ENCODE measurements around the gene PBX1.

DNA sequence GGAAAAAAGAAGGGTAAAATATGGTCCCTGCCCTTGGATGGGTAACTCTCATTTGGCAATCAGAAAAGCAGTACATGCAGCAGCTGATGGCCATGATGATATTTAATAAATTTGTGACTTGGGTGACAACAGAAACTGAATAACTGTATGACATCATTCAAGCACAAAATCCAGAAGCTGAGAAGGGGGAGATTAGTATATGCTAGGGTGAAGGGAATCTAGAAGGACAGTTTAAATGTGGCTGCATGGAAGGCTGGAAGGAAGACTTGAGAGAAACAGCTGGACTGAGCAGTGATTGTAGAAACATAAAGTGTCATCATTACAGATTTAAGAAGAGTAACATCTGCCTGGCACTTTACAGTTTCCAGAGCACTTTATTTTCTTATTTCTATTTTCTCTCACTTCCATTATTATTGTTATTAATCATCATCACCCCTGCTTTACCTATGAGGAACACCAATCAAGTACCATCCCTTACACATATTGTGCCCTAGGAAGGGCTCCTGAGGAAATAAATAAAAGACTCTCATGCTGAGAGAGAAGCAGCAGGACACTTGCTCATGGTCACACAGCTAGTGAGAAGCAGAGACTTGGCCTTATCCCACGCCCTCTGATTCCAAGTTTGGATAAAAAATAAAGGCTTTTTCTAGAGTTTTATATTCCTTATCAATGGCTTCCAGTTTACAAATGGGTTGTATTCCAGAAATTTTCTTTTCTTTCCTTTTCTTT lies 207.2 kb downstream of the PBX1 start:
- TF ChIP-seq EZH2phosphoT487 (IDR thresholded peaks at IDR 0.05; ENCODE audit: insufficient read depth, low read depth) (no peak), EZH2 (IDR thresholded peaks at IDR 0.05; ENCODE audit: insufficient read depth, poor library complexity, severe bottlenecking) (no peak)
